HCT116 (cell line): ENCODE data around the gene SPSB4. TPM values are rescaled to one million over a fixed set of nuclear protein-coding genes. Genes with fewer than 3 reads are reported as not detected.

Source experiments
- ATAC-seq: fragments of 200-7000 bp; cut with Tn5 transposase; 2 replicates; pipeline ENCODE4 v1.9.1; 2020; ENCODE audit warnings: mild to moderate bottlenecking, moderate library complexity
- BruUV-seq: library from RNA; stranded (reverse); fragments of 400-500 nt; replicated peaks from 2 replicates; lab custom pipeline; 2021; lab: Mats Ljungman, UMichigan
- CTCF ChIA-PET: fragments of 300-600 bp; sonication (Branson Sonifier 250); formaldehyde crosslinking; loops from one replicate; lab custom pipeline; 2021; ENCODE audit warnings: antibody characterized with exemption; lab: Charles Lee
- POLR2A ChIA-PET: fragments of 300-600, 350-600 bp; sonication (Branson Sonifier 250); formaldehyde crosslinking; loops from one replicate; lab custom pipeline; 2021; ENCODE audit warnings: antibody characterized with exemption; lab: Charles Lee
- RAD21 ChIA-PET, 2 experiments: fragments of 300-600 bp; sonication (Branson Sonifier 250); formaldehyde crosslinking; loops; one replicate each; lab custom pipeline; 2023; ENCODE audit warnings: low total read pairs in 2 of 2; ENCODE audit not compliant: uncharacterized antibody in 2 of 2, unreplicated experiment in 2 of 2, low non-redundant PET in 1 of 2; lab: Charles Lee
- DNase-seq: peaks from one replicate; pipeline ENCODE4 v3.0.0-alpha.2; 2010; ENCODE audit warnings: low read depth, low spot score
- H2AFZ ChIP-seq: fragments of 200-600 bp; shearing (Covaris generic), sonication (generic); 2 replicates; pipeline ENCODE4 v1.6.1; 2017; ENCODE audit warnings: low read depth, mixed run types, mixed read lengths, antibody characterized with exemption, low read length; ENCODE audit not compliant: poor library complexity, severe bottlenecking
- H3K27ac ChIP-seq: 2 replicates; pipeline ENCODE4 v1.5.1; 2012; ENCODE audit warnings: low read depth, low read length
- H3K27me3 ChIP-seq: fragments of 200-600 bp; sonication (generic); 2 replicates; pipeline ENCODE4 v1.6.1; 2016; ENCODE audit warnings: mixed run types, low read length, mixed read lengths; ENCODE audit not compliant: insufficient read depth
- H3K36me3 ChIP-seq, 2 experiments: fragments of 200-500 bp in 1 of 2; fragments of 200-600 bp in 1 of 2; sonication (Bioruptor generic) in 1 of 2; sonication (generic) in 1 of 2; 2 replicates each; pipeline versions ENCODE4 v1.5.1 to v1.6.1; 2014 to 2016; ENCODE audit warnings: low read length in 2 of 2, inconsistent platforms in 1 of 2, mixed read lengths in 1 of 2, mixed run types in 1 of 2; ENCODE audit not compliant: insufficient read depth in 2 of 2, control insufficient read depth in 1 of 2
- H3K4me1 ChIP-seq, 2 experiments: fragments of 200-600 bp in 1 of 2; sonication (generic) in 1 of 2; 2 replicates each; pipeline versions ENCODE4 v1.5.1 to v1.6.1; 2012 to 2017; ENCODE audit warnings: low read length in 2 of 2, inconsistent platforms in 1 of 2, mild to moderate bottlenecking in 1 of 2, mixed read lengths in 1 of 2, mixed run types in 1 of 2, moderate library complexity in 1 of 2; ENCODE audit not compliant: insufficient read depth in 2 of 2, control insufficient read depth in 1 of 2
- H3K4me2 ChIP-seq: fragments of 200-600 bp; sonication (generic); 2 replicates; pipeline ENCODE4 v1.6.1; 2017; ENCODE audit warnings: mixed run types, low read length, mixed read lengths
- H3K4me3 ChIP-seq, 2 experiments: fragments of 200-600 bp in 1 of 2; sonication (generic) in 1 of 2; replicated peaks in 1 of 2; 2 replicates each; pipeline ENCODE4 v1.5.1; 2011 to 2016; ENCODE audit warnings: low read length in 2 of 2, control low read depth in 1 of 2, low read depth in 1 of 2, mild to moderate bottlenecking in 1 of 2, mixed read lengths in 1 of 2, mixed run types in 1 of 2
- H3K79me2 ChIP-seq: fragments of 200-600 bp; sonication (generic); 2 replicates; pipeline ENCODE4 v1.6.1; 2017; ENCODE audit warnings: mild to moderate bottlenecking, mixed run types, low read length, moderate library complexity, mixed read lengths; ENCODE audit not compliant: insufficient read depth
- H3K9ac ChIP-seq: fragments of 200-600 bp; sonication (generic); 2 replicates; pipeline ENCODE4 v1.6.1; 2016; ENCODE audit warnings: low read length, mixed read lengths
- H3K9me2 ChIP-seq: fragments of 200-600 bp; sonication (generic), shearing (Covaris generic); 2 replicates; pipeline ENCODE4 v1.6.1; 2017; ENCODE audit warnings: mixed run types, mild to moderate bottlenecking, moderate library complexity; ENCODE audit not compliant: insufficient read depth
- H3K9me3 ChIP-seq, 2 experiments: fragments of 200-500 bp in 1 of 2; fragments of 200-600 bp in 1 of 2; sonication (Bioruptor generic) in 1 of 2; sonication (generic) in 1 of 2; 2 replicates each; pipeline ENCODE4 v1.6.1; 2014 to 2017; ENCODE audit warnings: low read length in 2 of 2, mixed read lengths in 2 of 2, inconsistent platforms in 1 of 2, low read depth in 1 of 2, mild to moderate bottlenecking in 1 of 2, mixed run types in 1 of 2, moderate library complexity in 1 of 2; ENCODE audit not compliant: control insufficient read depth in 1 of 2, insufficient read depth in 1 of 2
- H4K20me1 ChIP-seq: fragments of 200-600 bp; sonication (generic), shearing (Covaris generic); 2 replicates; pipeline ENCODE4 v1.6.1; 2017; ENCODE audit warnings: mixed run types, mild to moderate bottlenecking, moderate library complexity; ENCODE audit not compliant: insufficient read depth
- CBX3 ChIP-seq: IDR thresholded peaks from 2 replicates; pipeline ENCODE4 v1.6.1; 2012; ENCODE audit warnings: low read depth
- EZH2 ChIP-seq: fragments of 200-600 bp; sonication (generic); IDR thresholded peaks from 2 replicates; pipeline ENCODE4 v1.6.1; 2017; ENCODE audit warnings: antibody characterized with exemption, mixed run types
- JUND ChIP-seq: IDR thresholded peaks from 2 replicates; pipeline ENCODE4 v1.6.1; 2012
- POLR2AphosphoS5 ChIP-seq: IDR thresholded peaks from 2 replicates; pipeline ENCODE4 v1.6.1; 2011; ENCODE audit warnings: mild to moderate bottlenecking, low read depth, low read length, moderate library complexity
- RAD21 ChIP-seq: IDR thresholded peaks from 2 replicates; pipeline ENCODE4 v1.6.1; 2012; ENCODE audit warnings: low read depth, mild to moderate bottlenecking
- REST ChIP-seq: IDR thresholded peaks from 2 replicates; pipeline ENCODE4 v1.6.1; 2012; ENCODE audit warnings: low read depth
- SRF ChIP-seq: IDR thresholded peaks from 2 replicates; pipeline ENCODE4 v1.6.1; 2012; ENCODE audit warnings: low read depth
- TCF7L2 ChIP-seq: IDR thresholded peaks from 2 replicates; pipeline ENCODE4 v1.7.0; 2011; ENCODE audit warnings: borderline replicate concordance, inconsistent platforms; ENCODE audit not compliant: insufficient read depth, insufficient read length; ENCODE audit errors: extremely low read depth
- ZFX ChIP-seq: fragments of 450-650 bp; IDR thresholded peaks from 2 replicates; pipeline ENCODE4 v1.6.1; 2017
- ZNF274 ChIP-seq: fragments of 200-500 bp; sonication (Bioruptor generic); IDR thresholded peaks from 2 replicates; pipeline ENCODE4 v1.6.1; 2014; ENCODE audit warnings: mild to moderate bottlenecking, low read depth, low read length, inconsistent platforms
- intact Hi-C: fragments of 100-400 bp; cut with micrococcal nuclease; formaldehyde crosslinking; loops from 2 replicates; pipeline ENCODE4 v1.10.0; 2022
- total RNA-seq: library from RNA; stranded (reverse); gene quantifications from one replicate; pipeline ENCODE4 v1.2.1, GENCODE V29; 2021; ENCODE audit not compliant: unreplicated experiment
- TF ChIP-seq, protein P1 (sequence below): IDR thresholded peaks from 2 replicates; pipeline ENCODE4 v1.6.1; 2011; ENCODE audit warnings: mild to moderate bottlenecking, low read length, moderate library complexity; ENCODE audit not compliant: insufficient replicate concordance; ENCODE audit errors: extremely low read depth

SPSB4 gene
- total RNA-seq, 1 experiment from 2014 or later, result 0.57 TPM

GRCh38 chr3:141065258-141065657, 14.1 kb downstream of the SPSB4 start:
- Histone ChIP-seq H3K4me1 (no peaks in the 10 kb centered on the region), H3K4me2 (no peak overlapping the region), H3K9me2 (no peaks in the 10 kb centered on the region), H4K20me1 (no peaks in the 10 kb centered on the region), H3K79me2 (no peaks in the 10 kb centered on the region), H2AFZ (no peak overlapping the region), H3K4me3 (no peak overlapping the region), H3K27ac (no peak overlapping the region), H3K9me3 (no peaks in the 10 kb centered on the region), H3K27me3 (no peaks in the 10 kb centered on the region), H3K36me3 (no peaks in the 10 kb centered on the region), H3K9ac (no peak overlapping the region)
- ChIA-PET RAD21 (no interaction called here), POLR2A (no interaction called here), CTCF (no interaction called here)
- DNase-seq, result no peak
- no TSS peak for BruUV-seq
- no peak for ATAC-seq
- no peak for TF ChIP-seq JUND
- TF ChIP-seq TCF7L2, result no peak
- TF ChIP-seq SRF, result no peak
- no peak for TF ChIP-seq ZFX
- no peak for TF ChIP-seq EZH2
- TF ChIP-seq, protein P1, sequence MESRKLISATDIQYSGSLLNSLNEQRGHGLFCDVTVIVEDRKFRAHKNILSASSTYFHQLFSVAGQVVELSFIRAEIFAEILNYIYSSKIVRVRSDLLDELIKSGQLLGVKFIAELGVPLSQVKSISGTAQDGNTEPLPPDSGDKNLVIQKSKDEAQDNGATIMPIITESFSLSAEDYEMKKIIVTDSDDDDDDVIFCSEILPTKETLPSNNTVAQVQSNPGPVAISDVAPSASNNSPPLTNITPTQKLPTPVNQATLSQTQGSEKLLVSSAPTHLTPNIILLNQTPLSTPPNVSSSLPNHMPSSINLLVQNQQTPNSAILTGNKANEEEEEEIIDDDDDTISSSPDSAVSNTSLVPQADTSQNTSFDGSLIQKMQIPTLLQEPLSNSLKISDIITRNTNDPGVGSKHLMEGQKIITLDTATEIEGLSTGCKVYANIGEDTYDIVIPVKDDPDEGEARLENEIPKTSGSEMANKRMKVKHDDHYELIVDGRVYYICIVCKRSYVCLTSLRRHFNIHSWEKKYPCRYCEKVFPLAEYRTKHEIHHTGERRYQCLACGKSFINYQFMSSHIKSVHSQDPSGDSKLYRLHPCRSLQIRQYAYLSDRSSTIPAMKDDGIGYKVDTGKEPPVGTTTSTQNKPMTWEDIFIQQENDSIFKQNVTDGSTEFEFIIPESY, result no peak
- TF ChIP-seq REST, result no peak
- TF ChIP-seq RAD21, result no peak
- no peak for TF ChIP-seq CBX3
- TF ChIP-seq POLR2AphosphoS5, result no peak
- TF ChIP-seq ZNF274, result no peak
- intact Hi-C loops, result no loop called here
